ENCODE data around the gene COL6A3. TPM values are rescaled to one million over a fixed set of nuclear protein-coding genes. Genes with fewer than 3 reads are reported as not detected.

The COL6A3 gene
- total and polyA plus RNA-seq, 7 donors, result 15.5 to 75.2 (median 59.1) TPM

DNA sequence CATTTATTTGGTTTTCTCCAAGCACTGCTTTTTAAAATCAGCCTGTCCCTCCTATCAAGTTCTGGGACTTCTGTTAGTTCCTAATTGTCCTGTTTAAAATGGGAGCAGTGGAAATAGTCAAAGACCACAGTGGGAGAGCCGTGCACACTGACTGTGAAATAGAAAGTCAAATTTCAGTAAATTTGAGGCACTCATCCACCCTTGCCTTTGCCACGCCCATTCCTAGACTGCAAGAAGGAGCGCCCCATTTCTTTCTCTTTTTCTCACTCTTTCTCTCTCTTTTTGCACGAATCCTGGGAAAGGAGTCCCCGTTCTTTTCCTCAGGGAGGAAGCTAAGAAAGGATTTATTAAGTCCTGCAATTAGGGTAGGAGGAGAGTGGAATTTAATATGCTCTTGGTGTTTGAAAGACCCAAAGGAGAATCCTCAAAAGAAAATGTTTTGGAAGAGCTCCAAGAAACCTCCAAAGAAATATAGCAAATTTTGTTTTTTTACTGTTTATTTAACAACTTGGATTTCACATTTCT lies 7.5 kb downstream of the COL6A3 start:
- H3K4me1 ChIP-seq, result peaks cover 32% of the 10 kb centered on the region
- no peaks in the 10 kb centered on the region for H3K27me3 ChIP-seq (ENCODE audit: insufficient read depth in 3 of 3, low read length in 2 of 3)
- DNase-seq (no peak), ATAC-seq (no peak)
- TF ChIP-seq, protein P1, sequence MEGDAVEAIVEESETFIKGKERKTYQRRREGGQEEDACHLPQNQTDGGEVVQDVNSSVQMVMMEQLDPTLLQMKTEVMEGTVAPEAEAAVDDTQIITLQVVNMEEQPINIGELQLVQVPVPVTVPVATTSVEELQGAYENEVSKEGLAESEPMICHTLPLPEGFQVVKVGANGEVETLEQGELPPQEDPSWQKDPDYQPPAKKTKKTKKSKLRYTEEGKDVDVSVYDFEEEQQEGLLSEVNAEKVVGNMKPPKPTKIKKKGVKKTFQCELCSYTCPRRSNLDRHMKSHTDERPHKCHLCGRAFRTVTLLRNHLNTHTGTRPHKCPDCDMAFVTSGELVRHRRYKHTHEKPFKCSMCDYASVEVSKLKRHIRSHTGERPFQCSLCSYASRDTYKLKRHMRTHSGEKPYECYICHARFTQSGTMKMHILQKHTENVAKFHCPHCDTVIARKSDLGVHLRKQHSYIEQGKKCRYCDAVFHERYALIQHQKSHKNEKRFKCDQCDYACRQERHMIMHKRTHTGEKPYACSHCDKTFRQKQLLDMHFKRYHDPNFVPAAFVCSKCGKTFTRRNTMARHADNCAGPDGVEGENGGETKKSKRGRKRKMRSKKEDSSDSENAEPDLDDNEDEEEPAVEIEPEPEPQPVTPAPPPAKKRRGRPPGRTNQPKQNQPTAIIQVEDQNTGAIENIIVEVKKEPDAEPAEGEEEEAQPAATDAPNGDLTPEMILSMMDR (IDR thresholded peaks at IDR 0.05), result no peak
- no peak overlapping the region for H3K27ac ChIP-seq
- H3K9me3 ChIP-seq, result no peaks in the 10 kb centered on the region
- 85 to 88% (median 85%) methylated on average over 5 of the region's 5 CpGs for WGBS, 3 donors
- no peak overlapping the region for H3K4me3 ChIP-seq
- H3K36me3 ChIP-seq (ENCODE audit: insufficient read depth in 1 of 2, low read depth in 1 of 2), result no peaks in the 10 kb centered on the region
- intact Hi-C loops (cut with DNase I), result loop anchor here (5.0 to 10.0 kb wide), 3 partner anchors 92 to 314 kb away; no protein-coding TSS in a partner anchor

DNA sequence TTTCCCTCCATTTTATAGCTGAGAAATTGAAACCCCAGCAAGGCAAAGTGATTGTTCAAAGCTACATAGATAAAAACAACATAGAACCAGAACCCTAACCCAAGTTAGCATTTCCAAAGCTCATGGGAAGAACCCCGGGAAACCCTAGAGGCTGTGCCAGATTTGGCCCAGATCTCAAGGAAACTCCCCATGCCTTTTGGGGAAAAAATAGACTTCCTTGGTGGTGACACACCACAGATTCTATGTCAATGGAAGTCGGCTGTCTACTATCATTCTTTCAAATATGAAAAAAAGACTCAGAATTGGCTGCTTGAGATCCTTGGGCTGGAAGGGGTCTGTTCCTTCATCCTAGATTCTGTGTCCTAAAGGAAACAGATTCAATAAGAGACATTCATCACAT lies 8.4 kb downstream of the COL6A3 start:
- 76 to 84% (median 79%) methylated on average over 2 of the region's 2 CpGs for WGBS, 3 donors
- H3K4me3 ChIP-seq, result no peak overlapping the region
- H3K9me3 ChIP-seq, result no peaks in the 10 kb centered on the region
- intact Hi-C loops (cut with DNase I), result loop anchor here (5.0 to 10.0 kb wide), 3 partner anchors 91 to 313 kb away; no protein-coding TSS in a partner anchor
- no peaks in the 10 kb centered on the region for H3K36me3 ChIP-seq (ENCODE audit: insufficient read depth in 1 of 2, low read depth in 1 of 2)
- no peaks in the 10 kb centered on the region for H3K27me3 ChIP-seq (ENCODE audit: insufficient read depth in 3 of 3, low read length in 2 of 3)
- no peak overlapping the region for H3K27ac ChIP-seq
- TF ChIP-seq, protein P1 (IDR thresholded peaks at IDR 0.05), result no peak
- no peak for DNase-seq
- peaks cover 27% of the 10 kb centered on the region for H3K4me1 ChIP-seq
- ATAC-seq, result no peak

DNA sequence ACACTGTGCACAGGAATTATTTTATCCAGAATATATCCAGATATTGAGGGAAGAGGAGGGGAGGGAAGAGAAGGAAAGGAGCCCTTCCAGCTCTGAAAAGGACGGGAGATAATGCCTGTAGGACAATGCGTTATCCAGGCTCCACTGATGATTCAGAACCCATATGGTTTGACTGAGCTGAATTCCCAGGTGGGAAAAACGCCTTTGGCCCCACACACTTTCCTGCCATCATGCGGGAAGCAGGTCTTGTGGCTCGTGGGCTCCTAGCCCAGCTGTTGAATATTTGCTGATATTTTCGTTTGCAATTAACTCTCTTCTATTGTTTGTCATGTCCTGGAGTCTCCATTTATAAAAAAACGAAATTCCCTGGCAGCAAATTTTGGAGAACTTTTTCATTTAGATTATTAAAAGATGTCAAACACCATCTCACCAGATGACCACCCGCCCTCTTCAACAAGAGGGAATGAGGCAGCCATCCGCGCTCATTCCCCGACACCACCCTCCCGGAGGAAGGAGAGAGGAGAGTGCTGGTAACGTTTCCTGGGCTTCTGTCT lies 8.9 kb downstream of the COL6A3 start:
- DNase-seq (no peak), ATAC-seq (no peak)
- Histone ChIP-seq H3K27me3 (ENCODE audit: insufficient read depth in 3 of 3, low read length in 2 of 3) (no peaks in the 10 kb centered on the region), H3K27ac (no peak overlapping the region), H3K36me3 (ENCODE audit: insufficient read depth in 1 of 2, low read depth in 1 of 2) (no peaks in the 10 kb centered on the region), H3K9me3 (no peaks in the 10 kb centered on the region), H3K4me3 (no peak overlapping the region), H3K4me1 (peaks cover 27% of the 10 kb centered on the region)
- WGBS, 3 donors, result 70 to 79% (median 72%) methylated on average over 13 of the region's 13 CpGs
- TF ChIP-seq, protein P1 (IDR thresholded peaks at IDR 0.05), result no peak
- intact Hi-C loops (cut with DNase I), result loop anchor here (5.0 to 10.0 kb wide), 3 partner anchors 90 to 313 kb away; no protein-coding TSS in a partner anchor

DNA sequence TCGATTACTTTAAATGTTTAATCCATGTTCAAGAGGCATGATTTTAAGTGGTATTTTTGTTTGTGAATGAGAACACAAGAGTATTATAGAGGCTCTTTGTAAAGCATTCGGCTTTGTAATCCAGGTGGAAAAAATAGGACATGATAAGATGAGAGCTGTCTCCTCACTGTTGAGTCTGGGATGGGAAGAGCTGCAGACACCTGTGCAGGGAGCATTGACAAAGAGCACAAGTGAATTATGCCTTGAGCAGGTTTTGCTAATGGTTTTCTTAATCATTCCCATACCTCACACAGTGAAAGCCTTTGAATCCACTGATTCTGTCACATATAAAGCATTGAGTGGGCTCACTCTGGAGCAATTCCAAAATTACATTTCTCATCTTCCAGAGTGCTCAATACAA lies 9.6 kb downstream of the COL6A3 start:
- H3K27ac ChIP-seq, result no peak overlapping the region
- no peak for ATAC-seq
- intact Hi-C loops (cut with DNase I), result loop anchor here (5.0 to 10.0 kb wide), 3 partner anchors 87 to 1913 kb away; no protein-coding TSS in a partner anchor

More for the DNA sequence above, 9.6 kb downstream of the COL6A3 start:
- WGBS, 3 donors, result 90 to 93% (median 91%) methylated on average over 2 of the region's 2 CpGs
- TF ChIP-seq, protein P1 (IDR thresholded peaks at IDR 0.05), result no peak
- Histone ChIP-seq H3K4me1 (peaks cover 27% of the 10 kb centered on the region), H3K9me3 (no peaks in the 10 kb centered on the region), H3K4me3 (no peak overlapping the region), H3K27me3 (ENCODE audit: insufficient read depth in 3 of 3, low read length in 2 of 3) (no peaks in the 10 kb centered on the region), H3K36me3 (ENCODE audit: insufficient read depth in 1 of 2, low read depth in 1 of 2) (no peaks in the 10 kb centered on the region)
- DNase-seq, result no peak
